ENCODE data around the gene MAP3K10. TPM values are rescaled to one million over a fixed set of nuclear protein-coding genes. Genes with fewer than 3 reads are reported as not detected.
A peak's percentile ranks its signal among the peaks of the same experiment; 100 is the strongest.

MAP3K10 gene
- total and polyA plus RNA-seq, 7 donors, result 10.7 to 35.1 (median 19.1) TPM

GRCh38 chr19:40221858-40222619 lies 30.8 kb downstream of the MAP3K10 start:
- ATAC-seq, result peak; percentile 80 to 87 (median 84)
- Histone ChIP-seq H3K9me3 (no peaks in the 10 kb centered on the region), H3K4me1 (peaks cover 18% of the 10 kb centered on the region), H3K36me3 (ENCODE audit: insufficient read depth in 1 of 2, low read depth in 1 of 2) (no peaks in the 10 kb centered on the region), H3K27ac (no peak overlapping the region), H3K4me3 (no peak overlapping the region), H3K27me3 (ENCODE audit: insufficient read depth in 3 of 3, low read length in 2 of 3) (peaks cover 0 to 79% (median 27%) of the 10 kb centered on the region in 3 donors)
- peak; percentile 87 for TF ChIP-seq CTCF (IDR thresholded peaks at IDR 0.05)
- intact Hi-C loops (cut with DNase I), result loop anchor here (2.0 to 5.0 kb wide), 2 partner anchors 80 to 81 kb away; no protein-coding TSS in a partner anchor
- peak; percentile 79 to 84 for DNase-seq
- 52 to 64% (median 58%) methylated on average over 41 of the region's 41 CpGs for WGBS, 3 donors

- WGBS, 3 donors, result 19 to 22% (median 21%) methylated on average over 47 to 48 of the region's 48 CpGs
- peaks cover 0 to 70% (median 21%) of the 10 kb centered on the region in 3 donors for H3K27me3 ChIP-seq (ENCODE audit: insufficient read depth in 3 of 3, low read length in 2 of 3)
Measured at GRCh38 chr19:40223135-40223822, 32.1 kb downstream of the MAP3K10 start.

GRCh38 chr19:40224342-40225150 lies 33.3 kb downstream of the MAP3K10 start:
- Histone ChIP-seq H3K4me3 (no peak overlapping the region), H3K4me1 (peaks cover 17% of the 10 kb centered on the region), H3K36me3 (ENCODE audit: insufficient read depth in 1 of 2, low read depth in 1 of 2) (no peaks in the 10 kb centered on the region), H3K9me3 (no peaks in the 10 kb centered on the region), H3K27ac (no peak overlapping the region), H3K27me3 (ENCODE audit: insufficient read depth in 3 of 3, low read length in 2 of 3) (peaks cover 0 to 63% (median 18%) of the 10 kb centered on the region in 3 donors)
- ATAC-seq (no peak), DNase-seq (no peak)
- 78 to 86% (median 80%) methylated on average over 32 of the region's 32 CpGs for WGBS, 3 donors
- TF ChIP-seq CTCF (IDR thresholded peaks at IDR 0.05), result no peak
- intact Hi-C loops (cut with DNase I), result loop anchor here in 1 of 2 donors (5.0 kb wide), 1 partner anchor 82 kb away; no protein-coding TSS in a partner anchor

More at GRCh38 chr19:40223135-40223822, 32.1 kb downstream of the MAP3K10 start:
- Histone ChIP-seq H3K4me1 (peaks cover 15% of the 10 kb centered on the region), H3K27ac (no peak overlapping the region), H3K36me3 (ENCODE audit: insufficient read depth in 1 of 2, low read depth in 1 of 2) (no peaks in the 10 kb centered on the region), H3K9me3 (no peaks in the 10 kb centered on the region), H3K4me3 (no peak overlapping the region)
- ATAC-seq (no peak), DNase-seq (no peak)
- no peak for TF ChIP-seq CTCF (IDR thresholded peaks at IDR 0.05)
- intact Hi-C loops (cut with DNase I), result loop anchor here in 1 of 2 donors (5.0 kb wide), 1 partner anchor 81 kb away; no protein-coding TSS in a partner anchor

- 23 to 27% (median 23%) methylated on average over 20 to 21 of the region's 21 CpGs for WGBS, 3 donors
Measured at GRCh38 chr19:40225440-40226305, 34.4 kb downstream of the MAP3K10 start.

More at GRCh38 chr19:40225440-40226305, 34.4 kb downstream of the MAP3K10 start:
- no peaks in the 10 kb centered on the region for H3K36me3 ChIP-seq (ENCODE audit: insufficient read depth in 1 of 2, low read depth in 1 of 2)
- ATAC-seq (no peak), DNase-seq (no peak)
- TF ChIP-seq CTCF (IDR thresholded peaks at IDR 0.05), result no peak
- H3K9me3 ChIP-seq, result no peaks in the 10 kb centered on the region
- intact Hi-C loops (cut with DNase I), result no loop called here
- peaks cover 23% of the 10 kb centered on the region for H3K4me1 ChIP-seq
- H3K4me3 ChIP-seq, result peak overlapping the region; percentile 47
- peaks cover 0 to 54% (median 18%) of the 10 kb centered on the region in 3 donors for H3K27me3 ChIP-seq (ENCODE audit: insufficient read depth in 3 of 3, low read length in 2 of 3)
- H3K27ac ChIP-seq, result no peak overlapping the region

Data from psoas muscle (tissue), 8 donors.